GM13977 (cell line): Measurements from ENCODE around the gene NFATC2IP.
A peak's percentile ranks its signal among the peaks of the same experiment; 100 is the strongest.
"Not testable (repeated sequence)": the region's sequence is repeated elsewhere in the genome, so short reads cannot be mapped to it uniquely, and the experiment has no call there.

Source experiments
- DNase-seq: peaks from one replicate; pipeline ENCODE4 v3.0.0; 2012; ENCODE audit warnings: low spot score
- in situ Hi-C: fragments of 300-500 bp; cut with MboI; formaldehyde crosslinking; loops from one replicate; pipeline ENCODE4 v1.12.0; 2022; ENCODE audit warnings: low sequenced_read_pairs, low pct_unique_long_range_greater_than_20kb, mixed read lengths, inconsistent platforms; ENCODE audit not compliant: unreplicated experiment
- TF ChIP-seq, protein P1 (sequence below): IDR thresholded peaks from 2 replicates; pipeline ENCODE4 v1.5.1; 2012; ENCODE audit warnings: mild to moderate bottlenecking, control low read depth; ENCODE audit not compliant: insufficient read depth; ENCODE audit errors: extremely low read depth, missing control alignments

The NFATC2IP gene

GRCh38 chr16:28925386-28926228 is 25.1 kb upstream of the NFATC2IP start:
- in situ Hi-C loops = no loop called here
- DNase-seq = peak; percentile 78
- TF ChIP-seq, protein P1, sequence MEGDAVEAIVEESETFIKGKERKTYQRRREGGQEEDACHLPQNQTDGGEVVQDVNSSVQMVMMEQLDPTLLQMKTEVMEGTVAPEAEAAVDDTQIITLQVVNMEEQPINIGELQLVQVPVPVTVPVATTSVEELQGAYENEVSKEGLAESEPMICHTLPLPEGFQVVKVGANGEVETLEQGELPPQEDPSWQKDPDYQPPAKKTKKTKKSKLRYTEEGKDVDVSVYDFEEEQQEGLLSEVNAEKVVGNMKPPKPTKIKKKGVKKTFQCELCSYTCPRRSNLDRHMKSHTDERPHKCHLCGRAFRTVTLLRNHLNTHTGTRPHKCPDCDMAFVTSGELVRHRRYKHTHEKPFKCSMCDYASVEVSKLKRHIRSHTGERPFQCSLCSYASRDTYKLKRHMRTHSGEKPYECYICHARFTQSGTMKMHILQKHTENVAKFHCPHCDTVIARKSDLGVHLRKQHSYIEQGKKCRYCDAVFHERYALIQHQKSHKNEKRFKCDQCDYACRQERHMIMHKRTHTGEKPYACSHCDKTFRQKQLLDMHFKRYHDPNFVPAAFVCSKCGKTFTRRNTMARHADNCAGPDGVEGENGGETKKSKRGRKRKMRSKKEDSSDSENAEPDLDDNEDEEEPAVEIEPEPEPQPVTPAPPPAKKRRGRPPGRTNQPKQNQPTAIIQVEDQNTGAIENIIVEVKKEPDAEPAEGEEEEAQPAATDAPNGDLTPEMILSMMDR = no peak

GRCh38 chr16:28926284-28926683 is 24.5 kb upstream of the NFATC2IP start:
- in situ Hi-C loops, DNase-seq: not testable (repeated sequence)

GRCh38 chr16:28927815-28928214 is 22.9 kb upstream of the NFATC2IP start:
- no peak for DNase-seq
- TF ChIP-seq, protein P1 = no peak
- in situ Hi-C loops = no loop called here

DNA sequence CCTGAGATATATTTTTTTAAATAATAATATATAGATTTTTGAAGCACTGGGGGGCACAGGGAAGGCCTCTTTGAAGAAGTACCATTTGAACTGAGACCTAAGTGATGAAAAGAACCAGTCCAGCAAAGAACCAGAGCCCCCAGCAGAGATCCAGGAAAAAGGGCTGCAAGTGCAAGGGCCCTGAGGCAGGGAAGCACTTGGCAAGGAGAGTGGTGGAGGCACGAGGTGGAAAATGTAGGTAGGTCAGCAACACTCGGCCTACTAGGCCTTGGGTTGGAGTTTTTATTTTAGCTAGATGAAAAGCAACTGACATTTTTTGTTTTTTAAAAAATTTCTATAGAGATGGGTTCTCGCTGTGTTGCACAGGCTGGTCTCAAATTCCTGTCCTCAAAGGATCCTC is 20.5 kb upstream of the NFATC2IP start:
- DNase-seq = no peak
- TF ChIP-seq, protein P1 = no peak
- in situ Hi-C loops = no loop called here

DNA sequence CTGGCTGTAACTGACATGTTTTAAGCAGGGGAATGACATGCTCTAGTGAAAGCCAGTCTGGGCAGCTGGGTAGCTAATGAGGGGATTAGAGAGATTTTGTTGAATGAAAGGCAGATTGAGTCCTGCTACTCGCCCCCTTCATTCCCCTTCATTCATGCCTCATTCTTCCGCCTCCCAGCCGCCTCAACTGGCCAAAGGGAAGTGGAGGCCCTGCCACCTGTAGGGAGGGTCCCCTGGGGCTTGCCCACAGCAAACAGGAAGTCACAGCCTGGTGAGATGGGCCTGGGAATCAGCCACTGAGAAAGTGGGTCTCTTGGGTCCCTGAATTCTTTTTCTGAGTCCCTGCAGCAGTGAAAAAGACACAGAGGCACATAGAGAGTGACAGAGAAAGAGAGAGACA is 20.1 kb upstream of the NFATC2IP start:
- TF ChIP-seq, protein P1 = no peak
- in situ Hi-C loops = no loop called here
- no peak for DNase-seq

DNA sequence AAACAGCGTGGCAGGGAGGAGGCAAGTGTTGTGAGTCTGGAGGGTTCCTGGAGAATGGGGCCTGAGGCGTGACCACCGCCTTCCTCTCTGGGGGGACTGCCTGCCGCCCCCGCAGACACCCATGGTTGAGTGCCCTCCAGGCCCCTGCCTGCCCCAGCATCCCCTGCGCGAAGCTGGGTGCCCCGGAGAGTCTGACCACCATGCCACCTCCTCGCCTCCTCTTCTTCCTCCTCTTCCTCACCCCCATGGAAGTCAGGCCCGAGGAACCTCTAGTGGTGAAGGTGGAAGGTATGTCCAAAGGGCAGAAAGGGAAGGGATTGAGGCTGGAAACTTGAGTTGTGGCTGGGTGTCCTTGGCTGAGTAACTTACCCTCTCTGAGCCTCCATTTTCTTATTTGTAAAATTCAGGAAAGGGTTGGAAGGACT is 18.9 kb upstream of the NFATC2IP start, which contains the start of gene CD19:
Gene CD19, plus strand, starts transcription at position 171 of the 425 bp plus-strand sequence. Its CDS starts 30 bp downstream, at position 201.
- in situ Hi-C loops = no loop called here

More for the DNA sequence above, 18.9 kb upstream of the NFATC2IP start, which contains the start of gene CD19:
- TF ChIP-seq, protein P1 = no peak
- DNase-seq = no peak
